H9 (cell line): ENCODE measurements around the gene TTC3. TPM values are rescaled to one million over a fixed set of nuclear protein-coding genes. Genes with fewer than 3 reads are reported as not detected.

Experiments
- DNase-seq: peaks from one replicate; pipeline ENCODE4 v3.0.0-alpha.2; 2017
- H2AFZ ChIP-seq: one replicate; pipeline ENCODE4 v1.6.1; 2013; ENCODE audit warnings: mild to moderate bottlenecking, low read length, control low read depth, moderate library complexity
- H2AK5ac ChIP-seq: 2 replicates; pipeline ENCODE4 v1.6.1; 2013; ENCODE audit warnings: low read length, control low read depth, mixed read lengths; ENCODE audit not compliant: insufficient read length
- H2BK120ac ChIP-seq: one replicate; pipeline ENCODE4 v1.6.1; 2013; ENCODE audit warnings: low read depth, mild to moderate bottlenecking, low read length, control low read depth, inconsistent platforms; ENCODE audit not compliant: poor library complexity, severe bottlenecking
- H2BK12ac ChIP-seq: 2 replicates; pipeline ENCODE4 v1.6.1; 2013; ENCODE audit warnings: low read length, control low read depth, mixed read lengths, low read depth; ENCODE audit not compliant: insufficient read length
- H2BK15ac ChIP-seq: 2 replicates; pipeline ENCODE4 v1.6.1; 2013; ENCODE audit warnings: low read depth, low read length, control low read depth
- H2BK20ac ChIP-seq: one replicate; pipeline ENCODE4 v1.6.1; 2013; ENCODE audit warnings: low read depth, mild to moderate bottlenecking, low read length, control low read depth, inconsistent platforms; ENCODE audit not compliant: poor library complexity, severe bottlenecking
- H2BK5ac ChIP-seq: 2 replicates; pipeline ENCODE4 v1.6.1; 2013; ENCODE audit warnings: low read length, control low read depth, mixed read lengths; ENCODE audit not compliant: insufficient read length
- H3K14ac ChIP-seq: 2 replicates; pipeline ENCODE4 v1.6.1; 2013; ENCODE audit warnings: low read length, control low read depth; ENCODE audit not compliant: insufficient read depth
- H3K18ac ChIP-seq: 2 replicates; pipeline ENCODE4 v1.6.1; 2013; ENCODE audit warnings: low read depth, mild to moderate bottlenecking, mixed read lengths, low read length, control low read depth; ENCODE audit not compliant: insufficient read length
- H3K23ac ChIP-seq: 2 replicates; pipeline ENCODE4 v1.6.1; 2013; ENCODE audit warnings: low read length, control low read depth, mixed read lengths, low read depth; ENCODE audit not compliant: insufficient read length
- H3K23me2 ChIP-seq: 2 replicates; pipeline ENCODE4 v1.6.1; 2013; ENCODE audit warnings: low read depth, mild to moderate bottlenecking, mixed read lengths, low read length, control low read depth; ENCODE audit not compliant: insufficient read length, poor library complexity, severe bottlenecking
- H3K27ac ChIP-seq: 2 replicates; pipeline ENCODE4 v1.5.1; 2013; ENCODE audit warnings: low read length, control low read depth, mixed read lengths, low read depth; ENCODE audit not compliant: insufficient read length
- H3K27me3 ChIP-seq: 2 replicates; pipeline ENCODE4 v1.6.1; 2013; ENCODE audit warnings: low read length, control low read depth, inconsistent platforms; ENCODE audit not compliant: insufficient read depth
- H3K4ac ChIP-seq: 2 replicates; pipeline ENCODE4 v1.6.1; 2013; ENCODE audit warnings: low read depth, mild to moderate bottlenecking, control low read depth, inconsistent platforms, low read length, moderate library complexity
- H3K4me1 ChIP-seq: 2 replicates; pipeline ENCODE4 v1.6.1; 2013; ENCODE audit warnings: low read length, control low read depth, inconsistent platforms; ENCODE audit not compliant: insufficient read depth
- H3K4me2 ChIP-seq: 2 replicates; pipeline ENCODE4 v1.6.1; 2013; ENCODE audit warnings: low read length, control low read depth, mixed read lengths; ENCODE audit not compliant: insufficient read length, insufficient read depth
- H3K56ac ChIP-seq: 2 replicates; pipeline ENCODE4 v1.6.1; 2013; ENCODE audit warnings: low read depth, mild to moderate bottlenecking, mixed read lengths, low read length, control low read depth; ENCODE audit not compliant: insufficient read length
- H3K79me1 ChIP-seq: 2 replicates; pipeline ENCODE4 v1.6.1; 2013; ENCODE audit warnings: low read depth, mild to moderate bottlenecking, moderate library complexity, low read length, control low read depth, inconsistent platforms; ENCODE audit not compliant: insufficient read depth, poor library complexity, severe bottlenecking
- H3K79me2 ChIP-seq: 2 replicates; pipeline ENCODE4 v1.6.1; 2013; ENCODE audit warnings: low read length, control low read depth, inconsistent platforms; ENCODE audit not compliant: insufficient read depth
- H3K9ac ChIP-seq: 2 replicates; pipeline ENCODE4 v1.6.1; 2013; ENCODE audit warnings: low read length, control low read depth, mixed read lengths; ENCODE audit not compliant: insufficient read length; ENCODE audit errors: extremely low read depth
- H3K9me3 ChIP-seq: one replicate; pipeline ENCODE4 v1.6.1; 2013; ENCODE audit warnings: low read depth, low read length, inconsistent platforms; ENCODE audit not compliant: control insufficient read depth
- H3T11ph ChIP-seq: one replicate; pipeline ENCODE4 v1.6.1; 2013; ENCODE audit warnings: mild to moderate bottlenecking, low read length, control low read depth, inconsistent platforms
- H4K20me1 ChIP-seq: one replicate; pipeline ENCODE4 v1.6.1; 2013; ENCODE audit not compliant: control insufficient read depth, insufficient read length, insufficient read depth
- H4K5ac ChIP-seq: 2 replicates; pipeline ENCODE4 v1.6.1; 2013; ENCODE audit warnings: low read depth, mild to moderate bottlenecking, mixed read lengths, low read length, control low read depth; ENCODE audit not compliant: insufficient read length
- H4K8ac ChIP-seq: replicated peaks from 2 replicates; pipeline ENCODE4 v1.6.1; 2013; ENCODE audit warnings: low read length, control low read depth, mixed read lengths, low read depth; ENCODE audit not compliant: insufficient read length
- H4K91ac ChIP-seq: 2 replicates; pipeline ENCODE4 v1.6.1; 2013; ENCODE audit warnings: low read depth, mild to moderate bottlenecking, moderate library complexity, mixed read lengths, low read length, control low read depth; ENCODE audit not compliant: insufficient read length
- H3K27ac Mint-ChIP-seq, 3 experiments: 2 replicates in 2 of 3; 3 replicates in 1 of 3; pipeline ENCODE4 v1.8.0; 2020 to 2021; ENCODE audit warnings: mixed read lengths in 3 of 3, mild to moderate bottlenecking in 1 of 3, moderate library complexity in 1 of 3
- H3K27me3 Mint-ChIP-seq: 2 replicates; pipeline ENCODE4 v1.8.0; 2021; ENCODE audit warnings: low read depth, mild to moderate bottlenecking, moderate library complexity, mixed read lengths
- H3K36me3 Mint-ChIP-seq, 3 experiments: 2 replicates in 2 of 3; 3 replicates in 1 of 3; pipeline ENCODE4 v1.8.0; 2020 to 2021; ENCODE audit warnings: low read depth in 3 of 3, mixed read lengths in 3 of 3; ENCODE audit not compliant: insufficient read depth in 1 of 3
- H3K4me1 Mint-ChIP-seq, 2 experiments: 2 replicates each; pipeline ENCODE4 v1.8.0; 2020; ENCODE audit warnings: mixed read lengths in 2 of 2
- H3K4me3 Mint-ChIP-seq, 2 experiments: 2 replicates in 1 of 2; 3 replicates in 1 of 2; pipeline ENCODE4 v1.8.0; 2020 to 2021; ENCODE audit warnings: mild to moderate bottlenecking in 2 of 2, mixed read lengths in 2 of 2, moderate library complexity in 1 of 2
- H3K9me3 Mint-ChIP-seq, 2 experiments: 2 replicates in 1 of 2; 3 replicates in 1 of 2; pipeline ENCODE4 v1.8.0; 2020; ENCODE audit warnings: mild to moderate bottlenecking in 2 of 2, mixed read lengths in 2 of 2, moderate library complexity in 1 of 2
- CTCF ChIP-seq: fragments of 200-600 bp; sonication (generic); conservative IDR thresholded peaks from 3 replicates; pipeline ENCODE4 v1.8.0; 2021; ENCODE audit warnings: antibody characterized with exemption, mild to moderate bottlenecking
- WGBS: extraction: QIAGEN DNeasy Blood & Tissue Kit; methylation state at CpG from one replicate; pipeline ENCODE4 v1.1.7; 2013; ENCODE audit warnings: missing lambda C conversion rate, low lambda C conversion rate, mixed read lengths; ENCODE audit not compliant: insufficient read length; ENCODE audit errors: extremely low coverage; 5-methylcytosine and 5-hydroxymethylcytosine counted together
- total RNA-seq: library from RNA; stranded (reverse); gene quantifications from 2 replicates; pipeline ENCODE4 v1.2.1, GENCODE V29; 2021

The TTC3 gene
- total RNA-seq, 1 experiment from 2014 or later = 46.5 TPM

- no peak overlapping the region for H2BK20ac ChIP-seq
- no peak overlapping the region for H3K4me2 ChIP-seq
- no peak overlapping the region for H2AFZ ChIP-seq
- WGBS = no CpG with 5 or more reads among the region's 3 CpGs
- H4K8ac ChIP-seq = no peak overlapping the region
- Mint-ChIP-seq H3K4me1 (no peaks in the 10 kb centered on the region), H3K36me3 (peaks cover 6 to 12% (median 10%) of the 10 kb centered on the region in 3 experiments), H3K4me3 (no peak overlapping the region), H3K27ac (no peak overlapping the region; a peak in 1 of 7 replicates), H3K9me3 (no peaks in the 10 kb centered on the region), H3K27me3 (no peaks in the 10 kb centered on the region)
- no peaks in the 10 kb centered on the region for H3K79me1 ChIP-seq
- H3K23ac ChIP-seq = no peak overlapping the region
- H3K23me2 ChIP-seq = no peaks in the 10 kb centered on the region
- H3K27ac ChIP-seq = no peak overlapping the region
- H4K91ac ChIP-seq = no peak overlapping the region
- H3T11ph ChIP-seq = no peak overlapping the region
- no peaks in the 10 kb centered on the region for H4K20me1 ChIP-seq
- H3K27me3 ChIP-seq = no peaks in the 10 kb centered on the region
- no peak for TF ChIP-seq CTCF
- no peaks in the 10 kb centered on the region for H3K4me1 ChIP-seq
- H2BK15ac ChIP-seq = no peak overlapping the region
- H3K18ac ChIP-seq = no peak overlapping the region
- DNase-seq = no peak
- no peak overlapping the region for H3K4ac ChIP-seq
- no peaks in the 10 kb centered on the region for H3K79me2 ChIP-seq
- no peak overlapping the region for H2BK5ac ChIP-seq
- H3K14ac ChIP-seq = no peak overlapping the region
- no peak overlapping the region for H3K9ac ChIP-seq
- no peaks in the 10 kb centered on the region for H3K9me3 ChIP-seq
- no peak overlapping the region for H4K5ac ChIP-seq
- H2BK120ac ChIP-seq = no peak overlapping the region
- H3K56ac ChIP-seq = no peak overlapping the region
- no peak overlapping the region for H2AK5ac ChIP-seq
- H2BK12ac ChIP-seq = no peak overlapping the region
Observed at GRCh38 chr21:37181059-37181458, 108.0 kb downstream of the TTC3 start.
